Transverse colon (tissue), 4 donors: Measurements from ENCODE around the gene LYRM2.

Experiments used
- CTCF ChIP-seq, 5 experiments: fragments of 200-600 bp in 3 of 5; fragments of 450-650 bp in 2 of 5; sonication (generic) in 3 of 5; IDR thresholded peaks; 1 replicate in 2 of 5; 2 replicates in 3 of 5; pipeline ENCODE4 v1.5.1; 2016 to 2017; ENCODE audit warnings: antibody characterized with exemption in 5 of 5, inconsistent platforms in 3 of 5, mild to moderate bottlenecking in 2 of 5, moderate library complexity in 1 of 5
- EP300 ChIP-seq: sonication (generic); formaldehyde crosslinking; IDR thresholded peaks from one replicate; pipeline ENCODE4 v1.6.1; 2017; ENCODE audit warnings: antibody characterized with exemption, low read depth
- POLR2A ChIP-seq: fragments of 450-650 bp; IDR thresholded peaks from one replicate; pipeline ENCODE4 v1.6.1; 2016; ENCODE audit warnings: antibody characterized with exemption, mild to moderate bottlenecking, moderate library complexity
- POLR2AphosphoS5 ChIP-seq, 3 donors: sonication (generic); formaldehyde crosslinking; IDR thresholded peaks; one replicate each; pipeline ENCODE4 v1.6.1; 2016; ENCODE audit warnings: antibody characterized with exemption in 3 of 3

GRCh38 chr6:89644864-89645263 lies 6.3 kb upstream of the LYRM2 start:
- TF ChIP-seq POLR2A (no peak), CTCF (IDR thresholded peaks at IDR 0.05) (no peak), POLR2AphosphoS5 (IDR thresholded peaks at IDR 0.05) (no peak), EP300 (no peak)
